Liver (tissue), 3 donors: ENCODE measurements around the gene CDX1.

ENCODE experiments used
- ATF3 ChIP-seq: IDR thresholded peaks from 2 replicates; pipeline ENCODE4 v1.6.1; 2016; ENCODE audit warnings: antibody characterized with exemption
- CTCF ChIP-seq: fragments of 150-350 bp; IDR thresholded peaks from 2 replicates; pipeline ENCODE4 v1.5.1; 2017; ENCODE audit warnings: improper control_type of control experiment, low read depth, low read length; ENCODE audit not compliant: missing input control
- EGR1 ChIP-seq, 2 donors: IDR thresholded peaks; 2 replicates each; pipeline ENCODE4 v1.6.1; 2016 to 2018; ENCODE audit warnings: antibody characterized with exemption in 2 of 2, low read depth in 2 of 2
- GABPA ChIP-seq, 2 donors: IDR thresholded peaks in 1 of 2; conservative IDR thresholded peaks in 1 of 2; 2 replicates each; pipeline ENCODE4 v1.6.1; 2016; ENCODE audit warnings: antibody characterized with exemption in 2 of 2, mild to moderate bottlenecking in 1 of 2, moderate library complexity in 1 of 2
- SP1 ChIP-seq: IDR thresholded peaks from 2 replicates; pipeline ENCODE4 v1.6.1; 2018; ENCODE audit warnings: antibody characterized with exemption, mild to moderate bottlenecking
- TAF1 ChIP-seq: conservative IDR thresholded peaks from 2 replicates; pipeline ENCODE4 v1.6.1; 2016; ENCODE audit warnings: antibody characterized with exemption, mild to moderate bottlenecking
- TF ChIP-seq, protein P1 (sequence below): IDR thresholded peaks from 2 replicates; pipeline ENCODE4 v1.6.1; 2016; ENCODE audit warnings: antibody characterized with exemption, mild to moderate bottlenecking
- donor health status: healthy.
- donor health status: healthy.

DNA sequence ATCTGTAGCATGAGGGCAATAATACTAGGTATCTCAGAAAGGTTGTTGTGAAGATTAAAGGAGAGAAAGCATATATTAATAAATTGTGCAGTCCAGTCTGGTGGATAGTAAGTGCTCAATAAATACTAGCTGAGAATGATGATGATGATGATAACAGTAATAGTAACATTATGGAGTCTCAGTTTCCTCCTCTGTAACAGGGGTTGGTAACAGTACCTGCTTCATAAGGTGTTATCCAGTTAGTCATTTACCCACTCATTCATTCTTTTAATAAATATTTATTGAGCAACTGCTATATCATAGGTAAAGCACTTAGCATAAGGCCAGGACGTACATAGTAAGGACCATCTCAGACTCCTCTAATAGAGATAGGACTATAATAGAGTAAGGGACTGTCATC is 30.9 kb downstream of the CDX1 start:
- no peak for TF ChIP-seq EGR1 (IDR thresholded peaks at IDR 0.05; ENCODE audit: low read depth in 2 of 2)
- TF ChIP-seq CTCF, result no peak
- no peak for TF ChIP-seq GABPA (IDR thresholded peaks at IDR 0.05 in 1 of 2, conservative IDR thresholded peaks at IDR 0.05 in 1 of 2)
- TF ChIP-seq TAF1, result no peak
- TF ChIP-seq, protein P1, sequence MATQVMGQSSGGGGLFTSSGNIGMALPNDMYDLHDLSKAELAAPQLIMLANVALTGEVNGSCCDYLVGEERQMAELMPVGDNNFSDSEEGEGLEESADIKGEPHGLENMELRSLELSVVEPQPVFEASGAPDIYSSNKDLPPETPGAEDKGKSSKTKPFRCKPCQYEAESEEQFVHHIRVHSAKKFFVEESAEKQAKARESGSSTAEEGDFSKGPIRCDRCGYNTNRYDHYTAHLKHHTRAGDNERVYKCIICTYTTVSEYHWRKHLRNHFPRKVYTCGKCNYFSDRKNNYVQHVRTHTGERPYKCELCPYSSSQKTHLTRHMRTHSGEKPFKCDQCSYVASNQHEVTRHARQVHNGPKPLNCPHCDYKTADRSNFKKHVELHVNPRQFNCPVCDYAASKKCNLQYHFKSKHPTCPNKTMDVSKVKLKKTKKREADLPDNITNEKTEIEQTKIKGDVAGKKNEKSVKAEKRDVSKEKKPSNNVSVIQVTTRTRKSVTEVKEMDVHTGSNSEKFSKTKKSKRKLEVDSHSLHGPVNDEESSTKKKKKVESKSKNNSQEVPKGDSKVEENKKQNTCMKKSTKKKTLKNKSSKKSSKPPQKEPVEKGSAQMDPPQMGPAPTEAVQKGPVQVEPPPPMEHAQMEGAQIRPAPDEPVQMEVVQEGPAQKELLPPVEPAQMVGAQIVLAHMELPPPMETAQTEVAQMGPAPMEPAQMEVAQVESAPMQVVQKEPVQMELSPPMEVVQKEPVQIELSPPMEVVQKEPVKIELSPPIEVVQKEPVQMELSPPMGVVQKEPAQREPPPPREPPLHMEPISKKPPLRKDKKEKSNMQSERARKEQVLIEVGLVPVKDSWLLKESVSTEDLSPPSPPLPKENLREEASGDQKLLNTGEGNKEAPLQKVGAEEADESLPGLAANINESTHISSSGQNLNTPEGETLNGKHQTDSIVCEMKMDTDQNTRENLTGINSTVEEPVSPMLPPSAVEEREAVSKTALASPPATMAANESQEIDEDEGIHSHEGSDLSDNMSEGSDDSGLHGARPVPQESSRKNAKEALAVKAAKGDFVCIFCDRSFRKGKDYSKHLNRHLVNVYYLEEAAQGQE, result no peak
- no peak for TF ChIP-seq ATF3
- no peak for TF ChIP-seq SP1
